Mesodermal cell (in vitro differentiated cells): ENCODE data around the gene PRMT2.
"Not testable (repeated sequence)": the region's sequence is repeated elsewhere in the genome, so short reads cannot be mapped to it uniquely, and the experiment has no call there.

Experiments
- H3K27ac ChIP-seq: 2 replicates; pipeline ENCODE4 v1.7.0; 2013; ENCODE audit warnings: mild to moderate bottlenecking, low read depth, low read length, moderate library complexity; ENCODE audit not compliant: severe bottlenecking
- H3K36me3 ChIP-seq: 2 replicates; pipeline ENCODE4 v1.7.1; 2013; ENCODE audit warnings: mild to moderate bottlenecking, low read length, moderate library complexity; ENCODE audit not compliant: control insufficient read depth, insufficient read depth
- H3K4me1 ChIP-seq: one replicate; pipeline ENCODE4 v1.7.1; 2013; ENCODE audit warnings: mild to moderate bottlenecking, low read length; ENCODE audit not compliant: insufficient read depth, control insufficient read depth, poor library complexity, severe bottlenecking
- H3K4me3 ChIP-seq: 2 replicates; pipeline ENCODE4 v1.7.0; 2013; ENCODE audit warnings: low read length, control low read depth, mild to moderate bottlenecking; ENCODE audit not compliant: insufficient read depth, poor library complexity, severe bottlenecking; ENCODE audit errors: extremely low read depth
- H3K9me3 ChIP-seq: 2 replicates; pipeline ENCODE4 v1.7.1; 2013; ENCODE audit warnings: mild to moderate bottlenecking, low read length, moderate library complexity; ENCODE audit not compliant: control insufficient read depth
- WGBS, 2 experiments: methylation state at CpG; one replicate each; pipeline ENCODE4 v1.1.5; 2013; ENCODE audit warnings: missing lambda C conversion rate in 2 of 2; ENCODE audit not compliant: insufficient coverage in 2 of 2; 5-methylcytosine and 5-hydroxymethylcytosine counted together

Gene PRMT2

GRCh38 chr21:46675595-46676280 is 40.3 kb downstream of the PRMT2 start:
- Histone ChIP-seq H3K36me3 (no peaks in the 10 kb centered on the region), H3K27ac (no peak overlapping the region), H3K4me1 (no peaks in the 10 kb centered on the region), H3K4me3 (no peak overlapping the region), H3K9me3 (no peaks in the 10 kb centered on the region)
- WGBS, 2 experiments = no CpG with 5 or more reads among the region's 2 CpGs

GRCh38 chr21:46676542-46676941 is 41.1 kb downstream of the PRMT2 start:
- not testable (repeated sequence) for H3K27ac ChIP-seq, H3K9me3 ChIP-seq, H3K4me3 ChIP-seq, H3K4me1 ChIP-seq, H3K36me3 ChIP-seq
- WGBS, 2 experiments = 67% methylated on average over 1 of the region's 2 CpGs; no CpG with 5 or more reads in 1 of the 2 experiments

- H3K9me3 ChIP-seq, H3K4me3 ChIP-seq, H3K36me3 ChIP-seq, H3K4me1 ChIP-seq, H3K27ac ChIP-seq: not testable (repeated sequence)
- WGBS, 2 experiments = 68 to 93% methylated on average over 3 of the region's 5 CpGs
Observed at GRCh38 chr21:46681593-46681992, 46.1 kb downstream of the PRMT2 start.

DNA sequence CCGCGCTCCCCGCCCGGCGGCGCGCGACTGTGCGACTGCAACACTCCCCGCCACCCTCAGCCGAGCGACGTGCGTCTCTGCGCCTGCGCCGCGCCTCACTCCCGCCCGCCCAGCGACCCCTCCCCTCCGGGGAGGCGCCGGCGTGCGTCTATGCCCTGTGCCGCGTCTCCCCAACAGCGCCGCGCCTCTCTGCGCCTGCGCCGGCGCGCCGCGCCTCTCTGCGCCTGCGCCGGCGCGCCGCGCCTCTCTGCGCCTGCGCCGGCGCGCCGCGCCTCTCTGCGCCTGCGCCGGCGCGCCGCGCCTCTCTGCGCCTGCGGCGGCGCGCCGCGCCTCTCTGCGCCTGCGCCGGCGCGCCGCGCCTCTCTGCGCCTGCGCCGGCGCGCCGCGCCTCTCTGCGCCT is 63.2 kb downstream of the PRMT2 start:
- H3K4me1 ChIP-seq, H3K9me3 ChIP-seq, H3K27ac ChIP-seq, H3K4me3 ChIP-seq, H3K36me3 ChIP-seq: not testable (repeated sequence)
- WGBS, 2 experiments = no CpG with 5 or more reads among the region's 81 CpGs

GRCh38 chr21:46699104-46699503 is 63.6 kb downstream of the PRMT2 start:
- not testable (repeated sequence) for H3K9me3 ChIP-seq, H3K36me3 ChIP-seq, H3K4me1 ChIP-seq, H3K4me3 ChIP-seq, H3K27ac ChIP-seq
- WGBS, 2 experiments = 98% methylated on average over 16 of the region's 69 CpGs; no CpG with 5 or more reads in 1 of the 2 experiments
